Measurements from ENCODE around the gene PTPRCAP. TPM values are rescaled to one million over a fixed set of nuclear protein-coding genes. Genes with fewer than 3 reads are reported as not detected.

The PTPRCAP gene
- total RNA-seq, 1 donor = 0.45 TPM

GRCh38 chr11:67416416-67417335 is 20.8 kb downstream of the PTPRCAP start:
- DNase-seq (ENCODE audit: low read depth) = peak; percentile 31
- no peak overlapping the region for H3K4me3 ChIP-seq (ENCODE audit: low read depth, low read length)
- TF ChIP-seq CTCF (IDR thresholded peaks at IDR 0.05; ENCODE audit: insufficient read depth, low read length) = no peak

- peak within 1 kb of the TSS; percentile 31 for H3K4me3 ChIP-seq (ENCODE audit: low read depth, low read length)
- no peak for TF ChIP-seq CTCF (IDR thresholded peaks at IDR 0.05; ENCODE audit: insufficient read depth, low read length)
- DNase-seq (ENCODE audit: low read depth) = no peak
Measured at GRCh38 chr11:67415501-67416304, 21.8 kb downstream of the PTPRCAP start, which contains the start of gene CARNS1. Gene CARNS1 (plus strand): TSS chr11:67415678. CDS start chr11:67416200, 522 bp downstream.

GRCh38 chr11:67413266-67413849 is 24.1 kb downstream of the PTPRCAP start:
- H3K4me3 ChIP-seq (ENCODE audit: low read depth, low read length) = no peak overlapping the region
- no peak for TF ChIP-seq CTCF (IDR thresholded peaks at IDR 0.05; ENCODE audit: insufficient read depth, low read length)
- no peak for DNase-seq (ENCODE audit: low read depth)

GRCh38 chr11:67412495-67413179 is 24.8 kb downstream of the PTPRCAP start:
- no peak overlapping the region for H3K4me3 ChIP-seq (ENCODE audit: low read depth, low read length)
- no peak for TF ChIP-seq CTCF (IDR thresholded peaks at IDR 0.05; ENCODE audit: insufficient read depth, low read length)
- no peak for DNase-seq (ENCODE audit: low read depth)

GRCh38 chr11:67411785-67412152 is 25.7 kb downstream of the PTPRCAP start:
- DNase-seq (ENCODE audit: low read depth) = no peak
- TF ChIP-seq CTCF (IDR thresholded peaks at IDR 0.05; ENCODE audit: insufficient read depth, low read length) = no peak
- H3K4me3 ChIP-seq (ENCODE audit: low read depth, low read length) = no peak overlapping the region

Measured in fibroblast of the aortic adventitia (primary cell).